ENCODE data around the gene RAB41.
"Not testable (repeated sequence)": the region's sequence is repeated elsewhere in the genome, so short reads cannot be mapped to it uniquely, and the experiment has no call there.

The RAB41 gene

GRCh38 chrX:70281951-70282350 is at the start of gene RAB41:
Gene RAB41, plus strand, starts transcription at chrX:70282172. Its CDS starts 46 bp downstream, at chrX:70282218.
- TF ChIP-seq CTCF (IDR thresholded peaks at IDR 0.05; ENCODE audit: unreplicated experiment in 3 of 3): no peak
- no peak within 1 kb of the TSS for H3K27ac Mint-ChIP-seq
- H3K27me3 Mint-ChIP-seq (ENCODE audit: low read depth): no peaks in the 10 kb centered on the region
- peaks cover 23% of the 10 kb centered on the region for H3K36me3 Mint-ChIP-seq (ENCODE audit: low read depth)
- peaks cover 7% of the 10 kb centered on the region for H3K9me3 Mint-ChIP-seq
- H3K4me1 Mint-ChIP-seq: peaks cover 6% of the 10 kb centered on the region
- no peak within 1 kb of the TSS for H3K4me3 Mint-ChIP-seq

- Mint-ChIP-seq H3K27ac (no peak within 1 kb of the TSS), H3K36me3 (ENCODE audit: low read depth) (no peaks in the 10 kb centered on the region), H3K4me1 (no peaks in the 10 kb centered on the region), H3K4me3 (no peak within 1 kb of the TSS), H3K9me3 (no peaks in the 10 kb centered on the region), H3K27me3 (ENCODE audit: low read depth) (no peaks in the 10 kb centered on the region)
- TF ChIP-seq CTCF (IDR thresholded peaks at IDR 0.05; ENCODE audit: unreplicated experiment in 3 of 3): no peak
These were observed 47.6 kb upstream of the RAB41 start, which contains the start of gene AWAT1 for GRCh38 chrX:70234355-70234754. Gene AWAT1, plus strand, starts transcription at chrX:70234655. Its CDS starts 41 bp downstream, at chrX:70234696.

GRCh38 chrX:70240751-70241150 is 41.2 kb upstream of the RAB41 start:
- Mint-ChIP-seq H3K36me3 (ENCODE audit: low read depth) (no peaks in the 10 kb centered on the region), H3K4me3 (no peak overlapping the region), H3K27ac (no peak overlapping the region), H3K9me3 (peaks cover 3% of the 10 kb centered on the region), H3K27me3 (ENCODE audit: low read depth) (no peaks in the 10 kb centered on the region), H3K4me1 (no peaks in the 10 kb centered on the region)
- no peak for TF ChIP-seq CTCF (IDR thresholded peaks at IDR 0.05; ENCODE audit: unreplicated experiment in 3 of 3)

- no peak for TF ChIP-seq CTCF (IDR thresholded peaks at IDR 0.05; ENCODE audit: unreplicated experiment in 3 of 3)
- Mint-ChIP-seq H3K4me1 (no peaks in the 10 kb centered on the region), H3K27ac (no peak overlapping the region), H3K9me3 (peaks cover 3% of the 10 kb centered on the region), H3K36me3 (ENCODE audit: low read depth) (no peaks in the 10 kb centered on the region), H3K27me3 (ENCODE audit: low read depth) (no peaks in the 10 kb centered on the region), H3K4me3 (no peak overlapping the region)
These were observed 40.5 kb upstream of the RAB41 start for GRCh38 chrX:70241501-70241900.

- H3K27me3 Mint-ChIP-seq (ENCODE audit: low read depth); H3K27ac Mint-ChIP-seq; H3K4me3 Mint-ChIP-seq; H3K4me1 Mint-ChIP-seq; H3K36me3 Mint-ChIP-seq (ENCODE audit: low read depth); H3K9me3 Mint-ChIP-seq: not testable (repeated sequence)
These were observed 38.4 kb upstream of the RAB41 start for GRCh38 chrX:70243601-70244000.

- no peaks in the 10 kb centered on the region for H3K36me3 Mint-ChIP-seq (ENCODE audit: low read depth)
- no peak overlapping the region for H3K27ac Mint-ChIP-seq
- no peaks in the 10 kb centered on the region for H3K27me3 Mint-ChIP-seq (ENCODE audit: low read depth)
- peaks cover 4% of the 10 kb centered on the region for H3K9me3 Mint-ChIP-seq
- H3K4me1 Mint-ChIP-seq: no peaks in the 10 kb centered on the region
- no peak overlapping the region for H3K4me3 Mint-ChIP-seq
- TF ChIP-seq CTCF (IDR thresholded peaks at IDR 0.05; ENCODE audit: unreplicated experiment in 3 of 3): no peak
These were observed 37.1 kb upstream of the RAB41 start for GRCh38 chrX:70244881-70245280.
